ENCODE data around the gene IDH3G. TPM values are rescaled to one million over a fixed set of nuclear protein-coding genes. Genes with fewer than 3 reads are reported as not detected.
A peak's percentile ranks its signal among the peaks of the same experiment; 100 is the strongest.
"Not testable (repeated sequence)": the region's sequence is repeated elsewhere in the genome, so short reads cannot be mapped to it uniquely, and the experiment has no call there.

The IDH3G gene
- total RNA-seq, 4 donors from 2014 or later, result 60.7 to 67.8 (median 64.1) TPM

DNA sequence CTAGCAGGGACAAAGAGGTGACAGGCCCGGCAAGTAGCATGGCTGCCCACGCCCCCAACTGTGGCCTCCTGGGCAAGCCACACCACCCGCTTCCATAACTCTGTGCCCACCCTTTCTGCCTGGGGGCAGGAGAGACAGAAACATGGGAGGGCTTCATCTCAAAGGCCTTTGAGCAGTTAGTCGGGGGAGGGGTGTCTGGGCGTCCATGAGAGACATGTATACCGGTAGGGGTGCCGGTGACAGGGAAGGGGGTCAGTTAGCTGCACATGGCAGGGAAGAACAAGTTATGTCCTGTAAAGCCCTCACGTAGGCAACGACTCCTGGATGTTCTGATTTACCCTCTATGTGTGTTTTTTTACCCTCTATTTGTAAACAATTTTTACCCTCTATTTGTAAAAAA, 26.9 kb upstream of the IDH3G start:
- Histone ChIP-seq H3K4me1 (peaks cover 0 to 14% (median 0%) of the 10 kb centered on the region in 3 donors), H3K36me3 (no peaks in the 10 kb centered on the region), H3K9me3 (no peaks in the 10 kb centered on the region), H3K27me3 (peaks cover 0 to 8% (median 2%) of the 10 kb centered on the region in 4 donors), H3K27ac (no peak overlapping the region), H3K4me3 (no peak overlapping the region)
- TF ChIP-seq, protein P1, sequence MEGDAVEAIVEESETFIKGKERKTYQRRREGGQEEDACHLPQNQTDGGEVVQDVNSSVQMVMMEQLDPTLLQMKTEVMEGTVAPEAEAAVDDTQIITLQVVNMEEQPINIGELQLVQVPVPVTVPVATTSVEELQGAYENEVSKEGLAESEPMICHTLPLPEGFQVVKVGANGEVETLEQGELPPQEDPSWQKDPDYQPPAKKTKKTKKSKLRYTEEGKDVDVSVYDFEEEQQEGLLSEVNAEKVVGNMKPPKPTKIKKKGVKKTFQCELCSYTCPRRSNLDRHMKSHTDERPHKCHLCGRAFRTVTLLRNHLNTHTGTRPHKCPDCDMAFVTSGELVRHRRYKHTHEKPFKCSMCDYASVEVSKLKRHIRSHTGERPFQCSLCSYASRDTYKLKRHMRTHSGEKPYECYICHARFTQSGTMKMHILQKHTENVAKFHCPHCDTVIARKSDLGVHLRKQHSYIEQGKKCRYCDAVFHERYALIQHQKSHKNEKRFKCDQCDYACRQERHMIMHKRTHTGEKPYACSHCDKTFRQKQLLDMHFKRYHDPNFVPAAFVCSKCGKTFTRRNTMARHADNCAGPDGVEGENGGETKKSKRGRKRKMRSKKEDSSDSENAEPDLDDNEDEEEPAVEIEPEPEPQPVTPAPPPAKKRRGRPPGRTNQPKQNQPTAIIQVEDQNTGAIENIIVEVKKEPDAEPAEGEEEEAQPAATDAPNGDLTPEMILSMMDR (IDR thresholded peaks at IDR 0.05), result no peak
- no peak for TF ChIP-seq POLR2A (IDR thresholded peaks at IDR 0.05)
- intact Hi-C loops (cut with DNase I), result no loop called here
- 80 to 87% methylated on average over 3 to 5 of the region's 9 CpGs for WGBS, 2 donors
- no peak for DNase-seq

GRCh38 chrX:153820601-153821000, 26.4 kb upstream of the IDH3G start:
- H3K27me3 ChIP-seq, result peaks cover 0 to 8% (median 2%) of the 10 kb centered on the region in 4 donors
- intact Hi-C loops (cut with DNase I), result no loop called here
- H3K4me3 ChIP-seq, result no peak overlapping the region
- H3K4me1 ChIP-seq, result peaks cover 0 to 14% (median 0%) of the 10 kb centered on the region in 3 donors
- H3K9me3 ChIP-seq, result no peaks in the 10 kb centered on the region
- DNase-seq, result no peak
- WGBS, 2 donors, result 75 to 100% methylated on average over 4 to 7 of the region's 7 CpGs
- TF ChIP-seq, protein P1 (IDR thresholded peaks at IDR 0.05), result no peak
- TF ChIP-seq POLR2A (IDR thresholded peaks at IDR 0.05), result no peak
- no peaks in the 10 kb centered on the region for H3K36me3 ChIP-seq
- no peak overlapping the region for H3K27ac ChIP-seq

- Histone ChIP-seq H3K4me3 (peak overlapping the region; percentile 24 to 60 (median 40)), H3K36me3 (no peaks in the 10 kb centered on the region), H3K9me3 (no peaks in the 10 kb centered on the region), H3K27ac (peak overlapping the region in 1 of 4 donors; percentile 33), H3K27me3 (peaks cover 0 to 8% (median 2%) of the 10 kb centered on the region in 4 donors), H3K4me1 (peaks cover 0 to 14% (median 0%) of the 10 kb centered on the region in 3 donors)
- intact Hi-C loops (cut with DNase I), result loop anchor here (10.0 kb wide), 1 partner anchor 55 kb away; no protein-coding TSS in a partner anchor
- DNase-seq, result no peak
- no peak for TF ChIP-seq POLR2A (IDR thresholded peaks at IDR 0.05)
- TF ChIP-seq, protein P1 (IDR thresholded peaks at IDR 0.05), result no peak
- WGBS, 2 donors, result 58 to 62% methylated on average over 6 to 13 of the region's 23 CpGs
Observed at GRCh38 chrX:153819384-153820040, 25.3 kb upstream of the IDH3G start.

GRCh38 chrX:153818571-153819383, 24.6 kb upstream of the IDH3G start:
- WGBS, 2 donors, result 22 to 36% methylated on average over 7 to 9 of the region's 67 CpGs
- intact Hi-C loops (cut with DNase I), result loop anchor here (10.0 kb wide), 1 partner anchor 56 kb away; no protein-coding TSS in a partner anchor
- Histone ChIP-seq H3K36me3 (no peaks in the 10 kb centered on the region), H3K4me3 (peak overlapping the region; percentile 24 to 60 (median 40)), H3K9me3 (no peaks in the 10 kb centered on the region), H3K4me1 (peaks cover 0 to 14% (median 0%) of the 10 kb centered on the region in 3 donors), H3K27ac (peak overlapping the region in 1 of 4 donors; percentile 33), H3K27me3 (peaks cover 0 to 8% (median 0%) of the 10 kb centered on the region in 4 donors)
- no peak for DNase-seq
- TF ChIP-seq POLR2A (IDR thresholded peaks at IDR 0.05), result no peak
- TF ChIP-seq, protein P1 (IDR thresholded peaks at IDR 0.05), result no peak

DNA sequence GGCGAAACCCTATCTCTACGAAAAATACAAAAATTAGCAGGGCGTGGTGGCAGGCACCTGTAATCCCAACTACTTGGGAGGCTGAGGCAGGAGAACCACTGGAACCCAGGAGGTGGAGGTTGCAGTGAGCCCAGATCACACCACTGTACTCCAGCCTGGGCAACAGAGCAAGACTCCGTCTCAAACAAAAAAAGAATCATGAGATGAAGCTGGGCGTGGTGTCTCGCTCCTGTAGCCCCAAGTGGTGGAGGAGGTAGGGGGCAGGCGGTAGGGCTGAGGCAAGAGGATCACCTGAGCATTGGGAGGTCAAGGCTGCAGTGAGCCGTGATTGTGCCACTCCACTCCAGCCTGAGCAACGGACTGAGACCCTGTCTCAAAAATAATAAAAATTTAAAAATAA, 23.9 kb upstream of the IDH3G start:
- not testable (repeated sequence) for DNase-seq, H3K36me3 ChIP-seq, H3K9me3 ChIP-seq, H3K4me3 ChIP-seq, H3K27ac ChIP-seq, H3K27me3 ChIP-seq
- peaks cover 0 to 14% (median 0%) of the 10 kb centered on the region in 3 donors for H3K4me1 ChIP-seq
- intact Hi-C loops (cut with DNase I), result loop anchor here (10.0 kb wide), 1 partner anchor 57 kb away; no protein-coding TSS in a partner anchor
- 84 to 88% methylated on average over 6 of the region's 9 CpGs for WGBS, 2 donors
